GM19468 (cell line): ENCODE measurements around the gene MARCOL.

ENCODE experiments used
- ATAC-seq: cut with Tn5 transposase; IDR thresholded peaks from one replicate; pipeline ENCODE4 v1.9.1; 2021; ENCODE audit warnings: mild to moderate bottlenecking, moderate library complexity, moderate number of reproducible peaks; ENCODE audit not compliant: unreplicated experiment; ENCODE audit errors: extremely low read depth

Gene MARCOL, protein sequence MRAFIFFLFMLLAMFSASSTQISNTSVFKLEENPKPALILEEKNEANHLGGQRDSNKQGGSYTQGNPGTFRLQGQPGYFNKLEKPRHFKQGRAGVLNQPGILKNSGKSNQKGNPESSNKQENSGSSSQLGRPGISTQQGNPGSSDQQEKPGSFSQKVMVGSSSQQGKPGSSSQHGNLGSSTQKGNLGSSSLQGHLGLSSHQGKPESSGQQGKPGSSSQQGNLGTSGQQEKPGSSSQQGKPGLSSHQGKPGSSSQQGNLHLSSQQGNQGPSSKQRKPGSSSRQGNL

DNA sequence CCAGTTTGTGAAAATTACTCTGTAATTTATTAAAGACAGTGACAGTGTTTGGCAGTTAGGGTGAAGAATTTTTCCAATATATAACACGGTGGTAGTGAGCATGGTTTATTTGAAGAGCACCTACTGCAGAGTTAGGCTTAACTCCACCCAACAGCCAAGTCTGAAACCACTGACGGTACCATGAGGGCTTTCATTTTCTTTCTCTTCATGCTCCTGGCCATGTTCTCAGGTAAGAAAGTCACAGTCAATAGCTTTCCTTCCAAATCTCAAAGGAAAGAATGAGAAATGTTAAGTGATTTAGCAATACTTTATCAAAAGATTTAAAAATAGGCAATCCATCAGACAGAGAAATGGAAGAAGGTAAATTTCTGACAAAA lies at the start of gene MARCOL:
Gene MARCOL, plus strand, starts transcription at position 108 of the 377 bp plus-strand sequence. Its CDS starts 73 bp downstream, at position 181.
- no peak for ATAC-seq

DNA sequence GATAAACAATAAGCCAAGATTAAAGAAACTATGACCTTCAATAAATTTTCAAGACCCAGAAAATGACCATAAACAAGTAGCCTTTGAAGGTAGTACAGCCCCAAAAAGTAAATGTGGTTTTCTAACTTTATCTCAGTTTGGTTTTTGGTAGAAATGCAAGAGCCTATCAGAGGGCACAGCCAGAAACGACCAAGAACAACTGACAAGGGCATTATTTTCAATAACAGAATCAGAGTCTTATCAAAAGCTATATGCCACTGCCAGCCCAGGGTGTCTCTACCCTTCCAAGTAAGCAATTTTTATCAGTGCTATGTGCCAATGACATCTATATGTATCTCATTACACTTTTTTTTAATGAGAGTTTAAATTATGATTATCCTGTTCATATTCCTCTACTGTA lies 47.3 kb upstream of the MARCOL start:
- ATAC-seq: no peak

- ATAC-seq: no peak
These were observed 45.1 kb upstream of the MARCOL start for GRCh38 chr5:148193202-148193601.

DNA sequence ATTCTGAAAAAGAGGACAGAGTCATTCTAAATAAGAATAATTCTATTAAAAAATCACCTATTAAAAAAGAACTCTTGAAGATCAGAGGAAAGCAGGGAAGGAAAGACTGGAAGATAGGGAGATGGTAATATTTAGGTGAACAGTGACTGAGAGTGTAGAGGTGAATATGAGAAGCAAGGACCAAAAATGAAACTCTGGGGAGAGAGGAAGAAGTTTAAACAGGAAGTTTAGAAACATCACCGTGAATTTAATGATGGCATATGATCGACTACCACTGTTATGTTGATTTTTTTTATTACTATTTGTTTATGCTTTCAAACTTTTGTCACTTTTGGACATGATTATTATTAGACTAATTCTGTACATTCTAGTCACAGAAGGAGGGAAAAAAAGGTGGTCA lies 37.2 kb upstream of the MARCOL start:
- no peak for ATAC-seq

DNA sequence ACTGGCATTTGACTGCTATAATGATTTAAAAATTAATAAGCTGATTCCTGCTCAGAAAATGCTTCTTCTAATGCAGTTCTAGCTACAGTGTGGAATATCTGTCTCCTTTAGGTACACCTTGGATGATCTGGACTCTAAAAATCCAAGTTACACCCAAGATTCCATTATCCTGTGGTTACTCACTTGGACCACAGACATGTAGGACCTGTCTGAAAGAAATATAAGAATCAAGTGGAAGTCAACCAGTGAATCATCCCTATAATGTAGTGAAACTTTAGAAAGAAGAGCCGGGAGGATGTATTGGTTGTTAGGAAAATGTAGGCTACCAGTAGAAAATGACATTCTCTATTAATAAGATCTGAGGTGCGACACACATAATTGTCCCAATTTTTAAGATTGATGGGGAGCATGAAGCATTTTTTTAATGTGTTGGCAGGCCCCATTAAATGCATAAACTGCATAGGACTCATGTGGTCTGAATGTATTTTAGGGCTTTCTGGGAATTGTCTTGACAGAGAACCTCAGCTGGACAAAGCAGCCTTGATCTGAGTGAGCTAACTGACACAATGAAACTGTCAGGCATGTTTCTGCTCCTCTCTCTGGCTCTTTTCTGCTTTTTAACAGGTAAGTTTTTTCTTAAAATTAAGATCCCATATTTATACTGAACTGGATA lies 35.7 kb upstream of the MARCOL start, which contains the start of gene SPINK6:
Gene SPINK6, plus strand, starts transcription at position 512 of the 673 bp plus-strand sequence. Its CDS starts 55 bp downstream, at position 567.
- no peak for ATAC-seq

DNA sequence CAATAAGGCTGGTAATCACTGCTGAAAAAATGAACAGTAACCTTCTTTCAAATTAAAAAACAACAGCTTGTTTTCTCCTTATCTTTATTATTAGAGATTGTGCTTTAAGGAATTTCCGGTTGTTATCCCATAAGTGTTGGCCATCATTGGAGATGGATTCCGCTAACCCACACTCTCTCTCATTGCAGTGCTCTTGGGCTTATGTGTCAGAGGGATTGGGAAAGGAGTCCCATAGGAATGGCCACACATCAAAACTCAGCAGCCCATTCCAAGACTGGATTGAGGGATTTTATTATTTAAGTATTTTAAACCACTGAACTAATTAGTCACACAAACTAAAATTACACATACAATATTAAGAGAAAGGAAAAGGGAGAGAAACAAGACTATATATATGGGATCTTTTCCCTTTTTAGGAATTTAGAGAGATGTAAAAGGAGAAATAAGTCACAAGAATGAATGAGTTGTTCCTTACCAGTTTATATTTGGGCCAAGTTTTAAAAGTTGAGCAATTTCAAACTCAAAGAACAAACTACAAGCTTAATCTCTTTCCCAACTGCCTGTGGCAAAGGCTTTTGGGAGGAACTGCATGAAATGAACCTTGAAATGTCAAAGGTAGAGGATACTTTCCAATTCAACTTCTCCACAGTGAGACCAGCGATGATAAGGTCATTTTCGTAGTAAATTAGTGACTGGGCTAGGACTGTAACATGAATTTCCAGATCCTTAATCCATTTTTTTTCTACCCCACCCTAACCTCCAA lies 33.1 kb upstream of the MARCOL start:
- no peak for ATAC-seq

DNA sequence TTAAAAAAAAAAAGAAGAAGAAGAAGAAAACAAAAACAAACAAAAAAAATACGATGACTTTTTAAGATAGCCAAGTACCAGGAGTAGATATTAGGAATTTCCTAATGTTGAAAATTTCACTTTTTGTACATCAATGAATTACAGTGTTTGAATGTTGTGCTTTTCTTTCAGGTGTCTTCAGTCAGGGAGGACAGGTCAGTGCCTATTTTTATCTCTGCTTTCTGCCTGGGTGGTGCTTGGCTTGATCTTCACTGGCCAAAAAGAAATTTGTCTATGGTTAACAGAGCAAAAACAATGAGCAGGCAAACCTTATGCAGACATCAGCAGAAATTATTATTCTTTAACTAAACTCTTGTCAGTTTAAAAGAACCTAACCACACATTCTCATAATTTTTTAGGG lies 32.5 kb upstream of the MARCOL start:
- no peak for ATAC-seq

GRCh38 chr5:148206620-148207019 lies 31.7 kb upstream of the MARCOL start:
- no peak for ATAC-seq

GRCh38 chr5:148208226-148208625 lies 30.1 kb upstream of the MARCOL start:
- no peak for ATAC-seq

- ATAC-seq: no peak
These were observed 29.1 kb upstream of the MARCOL start for GRCh38 chr5:148209151-148209770.

DNA sequence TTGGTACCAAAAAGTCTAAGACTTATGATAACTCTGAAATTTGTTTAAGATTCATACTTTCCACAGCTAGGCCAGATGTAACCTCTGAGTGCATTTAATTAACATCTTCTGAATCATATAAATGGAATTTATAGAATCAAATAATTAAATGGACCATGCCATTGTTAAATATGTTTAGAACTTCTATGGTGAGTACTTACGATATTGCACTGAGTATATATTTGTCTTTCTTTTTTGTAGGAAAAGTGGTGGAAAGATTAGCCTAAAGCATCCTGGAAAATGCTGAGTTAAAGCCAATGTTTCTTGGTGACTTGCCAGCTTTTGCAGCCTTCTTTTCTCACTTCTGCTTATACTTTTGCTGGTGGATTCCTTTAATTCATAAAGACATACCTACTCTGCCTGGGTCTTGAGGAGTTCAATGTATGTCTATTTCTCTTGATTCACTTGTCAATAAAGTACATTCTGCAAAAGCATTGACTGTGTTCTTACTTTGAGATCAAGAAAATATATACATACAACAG lies 23.6 kb upstream of the MARCOL start:
- no peak for ATAC-seq

DNA sequence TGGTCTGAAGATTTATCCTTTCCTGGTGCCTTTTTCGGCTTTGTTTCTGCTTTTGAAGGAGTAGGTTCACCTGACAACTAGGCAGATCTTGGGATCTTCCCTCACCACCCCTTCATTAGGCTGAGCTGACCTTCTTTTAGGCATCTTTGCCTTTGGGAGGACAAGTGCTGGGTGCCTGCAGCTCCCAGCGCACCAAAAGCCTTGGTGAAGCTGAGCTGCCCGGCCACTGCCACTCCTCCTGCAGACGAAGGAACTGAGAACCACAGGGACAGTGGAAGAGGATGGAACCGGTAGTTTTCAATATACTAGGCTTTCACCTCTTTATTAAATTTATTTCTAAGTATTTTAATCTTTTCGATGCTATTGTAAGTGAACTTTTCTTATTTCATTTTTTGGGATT lies 16.8 kb upstream of the MARCOL start:
- ATAC-seq: no peak

DNA sequence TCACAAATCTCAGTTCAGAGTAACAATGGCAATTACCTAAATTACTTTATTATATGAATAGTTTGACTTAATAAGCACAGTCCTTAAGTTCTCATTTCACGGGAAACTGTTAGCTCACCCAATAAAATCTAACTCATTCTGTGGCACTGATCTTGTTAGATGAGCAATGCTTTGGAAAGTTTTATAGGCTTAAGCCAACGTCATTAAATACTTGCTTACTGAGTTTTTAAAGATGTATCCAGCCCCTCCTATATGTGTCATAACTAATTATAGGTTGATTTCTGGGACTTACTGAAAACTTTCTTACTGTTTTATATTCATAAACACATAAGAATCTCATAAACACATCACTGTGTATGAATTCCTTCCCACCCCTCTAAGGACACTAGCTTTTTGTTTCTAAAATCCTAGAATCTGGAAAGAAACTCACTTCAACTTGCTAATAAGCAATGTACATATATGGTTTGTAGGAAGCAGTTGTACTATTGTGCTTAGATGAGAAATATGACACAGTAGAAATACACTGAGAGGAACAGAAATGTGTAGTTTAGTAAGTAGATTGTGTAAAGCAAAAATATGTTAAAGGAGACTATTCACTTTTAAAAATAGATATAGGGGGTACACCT lies 14.1 kb upstream of the MARCOL start:
- ATAC-seq: no peak

DNA sequence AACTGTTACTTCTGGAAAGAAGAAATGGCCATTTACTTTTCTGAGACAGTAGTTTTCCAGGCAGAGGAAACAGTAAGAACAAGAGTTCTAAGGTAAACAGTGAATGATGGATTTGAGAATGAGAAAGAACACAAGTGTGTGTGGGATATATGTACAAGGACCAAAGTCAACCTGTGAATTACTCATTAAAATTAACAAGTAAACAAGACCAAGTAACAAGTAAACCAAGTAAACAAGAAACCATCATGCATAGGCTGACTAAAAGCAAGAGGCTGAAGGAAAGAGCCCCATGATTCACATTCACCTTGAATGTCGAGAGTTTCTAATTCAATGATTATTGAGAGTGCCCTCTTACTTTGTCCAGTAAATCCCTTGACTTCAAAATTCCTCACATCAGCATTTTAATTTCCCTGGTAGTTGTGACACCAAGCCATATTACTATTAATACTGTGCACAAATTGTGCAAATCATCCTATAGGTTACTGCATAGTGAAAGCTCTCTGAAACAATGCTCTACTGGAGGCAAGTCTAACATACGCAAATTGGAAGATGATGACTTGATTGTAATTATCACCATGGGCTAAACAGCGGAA lies 9.8 kb upstream of the MARCOL start:
- no peak for ATAC-seq

DNA sequence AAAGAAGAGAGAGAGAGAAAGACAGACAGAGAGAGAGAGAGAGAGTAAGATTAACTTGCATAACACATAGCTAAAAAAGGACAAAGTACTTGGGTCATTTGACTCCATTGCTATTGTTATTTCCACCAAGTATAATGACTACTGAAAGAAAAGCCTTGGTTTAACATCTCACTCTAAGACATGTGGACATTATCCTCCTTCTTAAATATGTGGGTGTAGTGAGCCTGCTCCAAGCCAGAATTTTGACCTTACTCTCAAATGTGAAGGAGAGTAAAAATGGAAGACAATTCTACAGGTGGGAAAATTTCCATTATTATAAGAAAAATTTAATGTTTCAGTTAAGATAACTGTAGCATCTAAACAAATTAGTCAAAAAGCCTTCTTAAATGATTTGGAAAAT lies 8.5 kb upstream of the MARCOL start:
- ATAC-seq: no peak

GRCh38 chr5:148230240-148230639 lies 8.1 kb upstream of the MARCOL start:
- ATAC-seq: no peak

GRCh38 chr5:148237785-148238417 lies 424 bp upstream of the MARCOL start:
- no peak for ATAC-seq

- no peak for ATAC-seq
These were observed 10.6 kb downstream of the MARCOL start for GRCh38 chr5:148248894-148249293.

- no peak for ATAC-seq
These were observed 17.1 kb downstream of the MARCOL start for GRCh38 chr5:148255456-148255855.
